HG03039 (cell line): Measurements from ENCODE around the gene CCNJL.
"Not testable (repeated sequence)": the region's sequence is repeated elsewhere in the genome, so short reads cannot be mapped to it uniquely, and the experiment has no call there.

Source experiments
- ATAC-seq: cut with Tn5 transposase; IDR thresholded peaks from one replicate; pipeline ENCODE4 v1.9.1; 2021; ENCODE audit warnings: mild to moderate bottlenecking, moderate library complexity; ENCODE audit not compliant: unreplicated experiment

Gene CCNJL

DNA sequence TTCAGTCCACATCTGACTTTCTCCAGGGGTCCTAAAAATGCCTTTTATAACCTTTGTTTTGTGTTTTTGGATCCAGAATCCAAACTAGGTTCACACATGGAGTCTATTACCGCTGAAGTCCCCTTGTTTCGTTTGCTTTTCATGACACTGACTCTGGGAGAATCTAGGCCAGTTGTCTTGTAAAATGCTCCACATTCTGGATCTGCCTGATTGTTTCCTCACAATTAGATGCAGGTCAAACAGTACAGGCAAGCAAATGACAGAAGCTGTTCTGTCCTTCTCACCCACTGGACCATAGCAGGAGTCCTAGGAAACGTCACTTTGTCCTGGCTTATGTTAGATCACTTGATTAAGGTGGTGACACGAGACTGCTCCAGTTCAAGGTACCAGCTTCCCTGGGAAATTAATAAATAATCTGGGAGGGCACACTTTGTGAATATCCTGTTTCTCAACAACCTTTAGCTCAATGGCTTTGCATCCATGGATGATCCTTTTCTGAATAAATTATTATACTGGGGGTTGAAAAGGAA, 49.0 kb downstream of the CCNJL start:
- no peak for ATAC-seq

DNA sequence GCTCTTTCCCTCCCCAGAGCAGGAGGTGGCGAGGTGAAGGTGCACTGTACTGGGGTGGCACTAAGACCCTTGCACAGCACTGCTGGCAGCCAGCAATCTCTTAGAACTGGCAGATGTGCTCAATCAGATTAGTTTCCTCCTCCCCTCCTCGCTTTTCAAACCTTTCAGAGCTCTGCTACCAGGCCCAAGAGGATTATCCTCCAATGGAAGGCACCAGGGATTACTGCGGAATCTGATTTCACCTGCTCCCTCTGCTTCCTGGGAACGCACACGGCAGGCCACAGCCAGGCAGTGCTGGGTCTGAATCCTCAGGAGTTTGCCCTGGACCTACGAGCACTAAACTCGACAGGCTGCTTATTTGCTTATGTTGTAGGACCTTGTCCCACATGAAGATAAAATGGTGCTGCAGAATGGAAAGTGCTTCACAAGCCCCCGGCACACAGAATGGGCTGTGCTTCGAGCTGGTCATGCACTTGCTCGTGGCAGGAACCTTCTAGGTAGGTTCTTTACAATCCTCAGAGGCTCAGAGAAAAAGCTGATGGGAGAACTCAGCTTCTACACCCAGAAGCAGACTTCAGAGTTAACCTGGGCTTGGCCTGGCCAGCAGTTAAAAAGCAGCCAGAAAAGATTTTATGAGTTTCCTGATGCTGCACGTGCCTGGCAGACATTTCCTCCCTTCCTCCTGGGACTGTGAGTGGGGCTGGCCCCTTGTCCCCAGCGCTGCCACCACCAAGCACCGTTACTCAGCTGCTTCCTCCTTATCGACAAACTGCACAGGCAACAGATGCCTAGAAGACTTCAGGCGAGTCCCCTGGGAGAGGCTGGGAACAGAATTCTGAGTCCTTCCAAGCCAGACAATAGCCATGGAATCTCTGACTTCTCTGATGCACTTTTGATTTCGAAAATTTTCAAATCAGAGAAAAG, 50.0 kb downstream of the CCNJL start:
- no peak for ATAC-seq

DNA sequence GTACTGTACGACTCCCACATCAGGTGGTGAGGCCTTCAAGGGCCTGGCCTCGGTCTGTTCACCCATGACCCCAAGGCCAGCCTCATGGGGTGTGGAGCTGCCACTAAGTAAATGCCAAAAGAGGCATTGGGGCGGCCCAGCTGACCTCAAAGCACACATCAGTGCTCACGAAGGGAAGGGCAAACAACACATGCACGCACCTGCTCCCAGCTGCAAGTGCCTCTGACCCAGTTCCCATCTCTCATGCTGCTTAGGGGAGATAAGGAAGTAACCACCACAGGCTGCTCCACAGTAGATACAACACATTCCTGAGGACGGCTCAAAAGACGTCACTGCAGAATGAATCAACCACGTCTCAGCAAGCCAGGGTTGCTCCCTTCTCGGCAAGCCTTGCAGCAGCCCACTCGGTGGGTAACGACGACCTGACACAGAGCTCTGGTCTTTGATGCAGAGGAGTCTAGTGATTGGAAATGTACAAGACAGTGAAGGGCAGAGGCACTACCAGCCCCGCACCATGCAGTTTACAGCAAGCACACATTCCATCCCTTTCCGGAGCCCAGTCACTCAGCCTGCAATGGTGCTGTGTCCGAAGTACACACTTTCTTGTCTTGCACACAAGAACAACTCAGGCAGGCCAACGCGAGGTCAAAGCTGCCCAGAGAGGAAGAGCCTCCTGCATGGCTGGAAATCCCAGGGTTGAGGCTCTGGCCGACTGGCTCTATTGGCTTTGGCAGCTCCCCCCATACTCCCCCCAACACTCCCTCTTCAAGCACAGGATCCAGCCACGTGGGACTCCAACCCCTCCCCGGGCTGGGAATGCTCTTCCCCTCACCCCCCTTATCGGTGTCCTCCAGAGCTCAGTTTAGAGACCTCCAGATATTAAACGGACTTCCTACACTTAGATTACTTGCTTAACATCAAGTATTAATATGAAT, 51.2 kb downstream of the CCNJL start:
- ATAC-seq, result peak; percentile 42

DNA sequence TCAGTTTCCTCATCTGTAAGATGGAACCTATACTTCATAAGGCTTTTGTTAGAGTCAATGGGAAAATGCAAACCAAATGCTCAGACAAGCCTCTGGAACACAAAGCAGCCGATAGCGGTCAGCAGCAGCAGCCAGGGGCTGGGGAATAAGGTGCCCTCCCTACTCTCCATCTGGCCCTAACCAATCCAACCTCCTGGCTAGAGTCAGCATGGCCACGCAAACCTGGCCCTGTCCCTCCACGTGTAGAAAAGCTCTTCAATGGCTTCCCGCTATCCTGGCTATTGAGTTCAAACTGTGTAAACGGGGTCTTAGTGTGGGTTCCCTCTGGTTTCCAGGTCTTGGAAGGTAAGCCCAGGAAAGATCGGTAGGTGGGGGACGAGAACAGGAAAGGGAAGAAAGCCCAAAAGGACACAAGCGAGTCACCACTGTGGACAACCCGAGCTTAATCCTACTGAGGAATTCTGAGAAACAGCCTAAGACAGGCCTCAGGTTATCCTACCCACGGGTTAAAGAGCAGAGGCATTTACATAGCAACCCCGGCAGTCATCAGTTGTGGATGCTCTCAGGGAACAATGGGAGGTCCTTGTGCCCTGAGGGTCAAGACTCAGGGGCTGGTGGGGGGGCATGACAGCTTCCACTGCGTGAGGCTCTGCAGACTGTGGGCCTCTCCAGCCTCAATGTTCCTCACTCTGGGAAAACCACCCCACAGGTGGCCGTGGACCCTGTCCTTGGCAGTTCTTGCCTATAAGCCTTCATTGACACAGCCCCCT, 52.2 kb downstream of the CCNJL start:
- no peak for ATAC-seq

DNA sequence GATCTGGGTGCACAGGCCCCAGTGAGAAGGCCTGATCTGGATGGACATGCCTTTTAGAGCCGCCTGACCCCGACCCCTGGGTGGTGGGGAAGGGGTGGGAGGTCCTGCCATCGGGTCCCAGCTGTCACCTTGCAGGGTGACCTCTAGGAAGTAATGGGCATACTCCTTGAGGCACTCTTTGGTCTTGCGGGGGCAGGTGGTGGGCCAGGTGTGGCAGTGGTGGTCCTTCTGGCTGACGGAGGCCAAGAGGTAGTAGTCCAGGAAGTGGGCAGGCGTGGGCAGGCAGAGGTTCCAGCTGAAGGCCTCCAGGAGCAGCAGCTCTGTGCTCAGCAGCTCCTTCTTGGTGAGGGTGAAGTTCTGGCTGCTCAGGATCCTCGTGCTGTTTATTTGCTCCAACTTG, 53.0 kb downstream of the CCNJL start:
- ATAC-seq, result no peak

DNA sequence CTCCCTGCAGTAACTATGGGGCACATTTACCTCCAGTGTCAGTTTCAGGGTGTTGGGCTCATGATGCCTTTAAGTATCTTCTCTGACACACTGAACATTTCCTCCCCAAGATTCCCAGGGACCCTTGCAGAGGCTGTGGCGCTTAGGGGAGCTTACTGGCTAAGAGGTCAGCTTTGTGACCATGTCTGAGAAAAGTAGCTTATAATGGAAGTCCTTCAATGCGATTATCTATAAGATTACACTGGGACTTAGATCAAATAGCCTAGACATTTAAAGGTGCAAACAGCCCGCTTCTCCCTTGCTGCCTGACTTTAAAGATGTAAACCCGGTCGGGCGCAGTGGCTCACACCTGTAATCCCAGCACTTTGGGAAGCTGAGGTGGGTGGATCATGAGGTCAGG, 57.7 kb downstream of the CCNJL start:
- ATAC-seq, result no peak

DNA sequence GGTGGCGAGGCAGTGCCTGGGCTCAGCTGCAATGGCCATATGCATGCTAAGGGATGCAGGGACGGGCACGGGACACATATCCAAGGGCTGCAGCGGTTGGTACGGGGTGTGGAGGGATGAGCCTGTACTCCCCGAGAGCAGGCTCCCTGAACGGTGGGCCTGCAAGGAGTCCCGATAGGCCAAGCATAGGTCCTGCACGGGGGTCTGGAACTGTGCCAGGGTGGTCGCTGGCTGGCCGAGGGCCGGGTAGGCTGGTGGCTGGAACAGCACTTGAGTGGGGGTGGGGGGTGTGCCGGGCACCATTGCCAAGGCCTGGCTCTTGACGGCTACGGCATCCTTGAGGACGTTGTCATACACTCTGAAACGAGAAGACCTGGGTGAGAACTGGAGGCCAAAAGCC, 58.9 kb downstream of the CCNJL start:
- no peak for ATAC-seq

DNA sequence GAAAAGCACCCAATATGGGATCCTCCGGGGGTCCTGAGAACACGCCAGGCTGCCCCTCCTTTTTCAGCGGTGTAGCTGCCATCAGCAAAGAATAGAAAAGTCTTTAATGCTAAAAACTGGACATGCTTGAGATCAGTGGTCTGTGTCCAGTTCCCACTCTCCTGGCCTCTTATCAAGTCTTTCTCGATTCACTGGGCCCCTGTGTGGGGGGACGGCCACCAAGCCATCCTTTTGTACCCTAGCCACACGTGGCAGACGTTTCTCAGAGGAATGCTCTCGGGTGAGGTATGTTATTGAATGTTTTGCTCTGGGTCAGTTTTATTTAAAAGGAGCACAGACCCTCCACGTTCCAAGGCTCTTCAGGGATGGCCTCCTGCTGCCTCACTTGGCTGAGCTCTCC, 59.4 kb downstream of the CCNJL start:
- ATAC-seq, result no peak

DNA sequence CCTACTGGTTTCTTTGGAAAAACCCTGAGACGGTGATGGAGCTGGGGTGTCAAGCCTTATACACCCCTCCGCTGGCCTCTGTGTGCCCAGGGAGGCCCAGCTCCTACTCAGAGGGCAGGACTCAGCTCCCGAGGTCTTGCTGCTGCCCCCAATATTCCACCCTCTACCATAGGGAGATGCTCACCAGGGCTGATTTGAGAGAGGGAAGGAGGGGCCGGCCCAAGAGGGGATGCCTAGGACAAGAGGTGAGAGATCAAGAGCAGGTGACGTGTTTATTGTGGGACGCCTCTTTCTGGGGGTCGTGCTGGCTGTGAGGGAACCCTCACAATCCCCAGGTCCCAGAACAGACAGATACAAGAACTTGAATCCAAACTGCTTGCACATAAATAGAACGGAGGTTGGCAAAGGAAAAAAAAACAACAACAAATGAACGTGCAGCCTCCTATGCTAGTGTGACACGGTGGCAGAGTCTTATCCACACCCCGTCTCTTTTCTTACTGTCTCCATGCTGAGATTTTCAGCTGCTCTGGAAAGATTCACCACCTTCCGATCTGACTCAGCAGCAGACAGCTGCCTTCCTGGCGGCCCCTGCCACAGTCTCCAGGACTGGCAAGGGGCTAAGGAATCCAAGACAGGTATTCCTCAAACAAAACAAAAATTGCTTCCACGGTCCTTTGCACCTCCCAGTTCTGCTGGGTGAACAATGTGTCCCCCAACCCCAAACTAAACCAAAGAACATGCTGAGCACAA, 60.8 kb downstream of the CCNJL start:
- no peak for ATAC-seq

DNA sequence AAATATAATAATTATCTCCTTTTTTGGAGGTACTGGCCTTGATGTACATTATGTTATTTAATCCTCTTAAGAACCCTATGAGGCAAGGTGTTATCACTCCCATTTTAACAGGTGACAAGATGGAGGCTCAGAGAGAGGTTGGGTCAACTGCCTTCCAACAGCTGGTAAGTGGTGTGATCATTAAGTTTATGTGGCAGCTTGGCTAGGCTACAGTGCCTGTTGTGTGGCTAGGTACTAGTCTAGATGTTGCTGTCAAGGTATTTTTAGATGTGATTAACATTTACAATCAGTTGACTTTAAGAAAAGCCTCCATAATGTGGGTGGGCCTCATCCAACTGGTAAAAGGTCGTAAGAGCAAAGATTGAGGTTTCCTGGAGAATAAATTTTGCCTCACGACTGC, 61.5 kb downstream of the CCNJL start:
- no peak for ATAC-seq

DNA sequence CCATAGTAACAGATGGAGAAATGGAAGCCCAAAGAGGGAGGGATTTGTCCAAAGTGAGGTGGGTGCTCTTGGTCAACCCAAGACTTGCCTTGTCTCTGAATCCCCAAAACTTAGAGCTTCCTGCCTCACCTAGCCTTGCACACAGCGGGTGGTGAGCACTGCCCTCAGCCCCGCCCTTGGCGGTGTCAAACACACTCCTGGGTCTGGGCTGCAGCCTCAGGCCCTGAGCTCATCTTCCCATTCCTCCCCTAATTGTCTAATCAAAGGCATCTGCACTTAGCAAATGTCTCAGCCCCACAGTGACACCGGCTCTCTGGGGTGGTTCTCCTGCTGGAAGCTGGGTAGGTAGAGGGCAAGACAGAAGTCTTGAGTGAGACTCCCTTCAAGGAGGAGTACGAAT, 62.1 kb downstream of the CCNJL start:
- ATAC-seq, result no peak

DNA sequence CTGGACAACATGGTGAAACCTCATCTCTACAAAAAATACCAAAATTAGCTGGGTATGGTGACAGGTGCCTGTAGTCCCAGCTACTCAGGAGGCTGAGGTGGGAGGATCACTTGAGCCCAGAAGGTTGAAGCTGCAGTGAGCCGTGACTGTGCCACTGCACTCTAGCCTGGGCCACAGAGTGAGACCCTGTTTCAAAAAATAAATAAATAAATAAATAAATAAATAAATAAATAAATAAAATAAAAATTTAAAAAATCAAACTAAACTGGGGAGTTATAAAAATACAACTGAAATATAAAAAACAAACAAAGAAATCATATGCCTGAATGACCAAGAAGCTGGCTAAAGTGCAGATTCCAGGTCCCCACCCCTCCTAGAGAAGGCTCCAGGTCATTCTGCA, 62.8 kb downstream of the CCNJL start:
- ATAC-seq, result not testable (repeated sequence)

DNA sequence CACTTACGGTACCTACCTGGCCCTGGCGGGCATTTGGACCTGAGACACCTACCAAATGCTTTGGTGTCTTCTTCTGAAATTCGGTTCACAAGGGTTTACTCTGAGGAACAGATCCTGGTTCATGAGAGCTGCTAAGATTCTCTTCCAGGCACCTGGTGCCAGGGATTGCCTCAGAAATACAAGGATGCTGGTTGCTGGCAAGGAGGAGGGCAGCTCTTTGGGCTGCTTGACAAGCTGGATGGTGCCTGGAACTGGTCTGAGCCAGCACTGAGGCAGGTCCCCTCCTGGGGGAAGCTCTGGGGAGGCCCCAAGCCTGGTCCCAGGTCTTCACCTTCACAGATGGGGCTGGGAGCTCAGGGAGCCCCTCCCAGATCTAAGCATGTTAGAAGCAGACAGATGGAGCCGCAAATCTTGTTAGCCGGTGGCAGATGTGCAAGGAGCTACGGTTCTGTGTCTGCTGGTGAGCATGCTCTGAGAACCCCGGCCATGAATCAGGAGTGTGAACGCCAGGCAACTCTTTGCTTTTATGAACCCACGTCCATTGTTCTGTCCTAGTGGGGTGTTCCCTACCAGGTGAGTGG, 66.8 kb downstream of the CCNJL start:
- no peak for ATAC-seq

DNA sequence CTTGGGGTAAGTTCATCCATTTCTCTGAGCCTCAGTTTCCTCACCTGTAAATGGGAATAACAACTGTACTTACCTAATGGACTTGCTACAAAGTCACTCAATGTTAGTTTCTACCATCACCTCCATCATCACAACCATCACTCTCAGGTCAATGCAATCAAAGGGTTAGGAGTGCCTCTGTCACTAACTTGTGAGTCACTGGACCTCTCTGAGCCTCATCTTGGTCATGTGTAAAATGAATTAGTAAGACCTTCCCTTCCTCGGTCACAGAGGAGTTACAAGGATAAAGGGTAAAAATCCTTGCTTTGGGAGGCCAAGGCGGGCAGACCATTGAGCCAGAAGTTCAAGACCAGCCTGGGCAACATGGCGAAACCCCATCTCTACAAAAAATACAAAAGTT, 70.2 kb downstream of the CCNJL start:
- no peak for ATAC-seq

DNA sequence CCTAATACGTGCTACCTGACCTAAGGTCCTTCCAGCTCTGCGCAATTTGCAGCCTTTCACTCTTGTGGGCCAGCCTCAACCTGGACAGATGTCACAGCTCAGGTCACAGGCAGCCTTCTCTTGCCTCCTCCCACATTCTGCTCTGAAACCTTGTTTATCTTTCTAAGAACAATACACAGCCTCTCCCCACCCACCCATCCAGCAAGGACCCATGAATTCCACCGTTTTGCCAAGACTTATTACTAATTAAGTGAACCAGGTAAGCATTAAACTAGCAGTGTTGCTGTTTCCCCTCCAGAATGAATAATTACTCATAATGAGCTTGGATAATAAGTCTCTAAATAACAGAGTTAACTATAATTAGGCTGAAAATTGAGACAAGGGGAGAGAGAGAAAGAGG, 72.0 kb downstream of the CCNJL start:
- ATAC-seq, result no peak

DNA sequence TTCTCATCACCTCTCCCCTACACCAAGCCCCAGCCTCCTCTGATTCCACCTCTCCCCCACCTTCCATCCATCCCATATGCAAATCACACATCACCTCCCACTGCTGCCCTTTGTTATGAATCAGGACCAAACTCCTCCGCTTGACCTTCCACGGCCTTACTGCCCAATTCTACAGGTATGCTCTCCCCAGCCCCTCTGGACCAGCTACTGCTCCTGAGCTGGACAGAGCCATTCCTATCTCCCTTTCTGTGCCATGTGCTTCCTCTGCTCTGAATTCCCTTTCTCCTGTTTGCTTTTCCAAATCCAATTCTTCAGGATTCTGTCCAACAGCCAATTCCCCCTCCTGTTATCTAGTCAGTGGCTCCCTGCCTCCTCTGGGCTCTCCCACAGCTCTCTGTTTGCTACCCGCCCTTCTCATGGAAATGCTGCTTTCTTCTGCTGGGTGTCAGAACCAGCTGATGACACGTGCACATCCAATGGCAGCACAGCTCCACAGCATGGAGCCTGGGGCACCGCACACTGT, 74.7 kb downstream of the CCNJL start:
- ATAC-seq, result no peak

DNA sequence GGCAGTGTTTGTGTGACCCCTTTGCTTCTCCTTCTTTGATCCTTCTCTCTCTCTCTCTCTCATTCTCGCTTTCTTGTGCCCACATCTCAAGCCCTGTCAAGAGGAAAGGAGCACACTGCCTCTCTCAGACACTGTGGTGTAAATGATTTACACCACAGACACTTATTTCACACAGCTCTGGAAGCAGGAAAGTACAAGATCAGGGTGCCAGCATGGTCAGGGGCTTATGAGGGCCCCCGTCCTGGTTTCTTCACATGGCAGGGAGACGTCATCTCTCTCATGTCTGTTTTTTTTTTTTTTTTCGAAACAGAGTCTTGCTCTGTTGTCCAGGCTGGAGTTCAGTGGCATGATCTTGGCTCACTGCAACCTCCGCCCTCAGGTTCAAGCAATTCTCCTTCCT, 76.6 kb downstream of the CCNJL start:
- ATAC-seq, result no peak

DNA sequence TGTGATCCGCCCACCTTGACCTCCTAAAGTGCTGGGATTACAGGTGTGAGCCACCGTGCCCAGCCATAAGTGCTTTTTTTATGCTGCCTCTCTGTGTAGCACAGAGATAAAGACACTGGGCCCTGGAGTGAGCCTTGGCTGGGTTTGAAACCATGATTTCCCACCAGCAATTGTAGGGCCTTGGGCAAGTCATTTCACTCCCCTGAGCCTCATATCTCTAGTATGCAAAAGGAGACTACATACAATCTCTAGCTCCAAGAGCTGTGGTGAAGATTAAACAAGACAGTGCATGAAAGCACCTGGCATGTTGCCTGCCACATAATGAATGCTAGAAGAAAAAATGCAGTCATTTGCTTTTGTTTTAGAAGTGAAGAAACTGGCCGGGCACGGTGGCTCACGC, 79.1 kb downstream of the CCNJL start:
- ATAC-seq, result no peak

DNA sequence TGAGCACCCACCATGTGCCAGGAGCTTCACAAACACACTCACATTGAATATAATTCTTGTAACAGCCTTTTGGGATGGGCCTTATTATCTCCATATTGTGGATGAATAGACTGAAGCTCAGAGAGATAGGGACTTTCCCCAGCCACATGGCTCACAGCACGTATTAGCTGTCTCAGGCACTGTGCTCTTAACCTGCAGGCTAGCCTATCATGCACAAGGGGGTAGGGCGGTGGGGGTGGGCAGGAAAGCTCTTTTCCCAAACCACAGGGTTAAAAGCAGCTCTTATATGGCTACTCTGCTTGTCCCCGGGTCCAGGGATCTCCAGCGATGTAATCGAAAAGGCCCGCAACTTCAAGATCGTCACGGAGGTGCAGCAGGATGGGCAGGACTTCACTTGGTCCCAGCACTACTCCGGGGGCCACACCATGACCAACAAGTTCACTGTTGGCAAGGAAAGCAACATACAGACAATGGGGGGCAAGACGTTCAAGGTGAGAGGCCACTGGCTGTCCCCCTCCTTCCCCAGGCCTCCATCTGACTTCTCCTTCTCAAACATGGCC, 80.5 kb downstream of the CCNJL start:
- peak; percentile 54 for ATAC-seq
